Karpas-422 (cell line): Measurements from ENCODE around the gene SLC5A4. TPM values are rescaled to one million over a fixed set of nuclear protein-coding genes. Genes with fewer than 3 reads are reported as not detected.
"Not testable (repeated sequence)": the region's sequence is repeated elsewhere in the genome, so short reads cannot be mapped to it uniquely, and the experiment has no call there.

Experiments
- DNase-seq: peaks from one replicate; pipeline ENCODE4 v3.0.0-alpha.2; 2015
- H2AFZ ChIP-seq: fragments of 200-600 bp; sonication (generic); 2 replicates; pipeline ENCODE4 v1.6.1; 2014; ENCODE audit warnings: antibody characterized with exemption, low read length, mixed read lengths
- H3K27ac ChIP-seq: fragments of 200-600 bp; sonication (generic); 2 replicates; pipeline ENCODE4 v1.5.1; 2014; ENCODE audit warnings: mild to moderate bottlenecking, low read length, moderate library complexity
- H3K27me3 ChIP-seq: fragments of 200-600 bp; sonication (generic); 2 replicates; pipeline ENCODE4 v1.6.1; 2014; ENCODE audit warnings: low read length, mixed read lengths
- H3K36me3 ChIP-seq: fragments of 200-600 bp; sonication (generic); 2 replicates; pipeline ENCODE4 v1.6.1; 2014; ENCODE audit warnings: low read length, mixed read lengths; ENCODE audit not compliant: insufficient read depth
- H3K4me1 ChIP-seq: fragments of 200-600 bp; sonication (generic); 2 replicates; pipeline ENCODE4 v1.6.1; 2014; ENCODE audit warnings: mild to moderate bottlenecking, low read length, mixed read lengths
- H3K4me2 ChIP-seq: fragments of 200-600 bp; sonication (generic); 2 replicates; pipeline ENCODE4 v1.6.1; 2014; ENCODE audit warnings: low read length, low read depth, mild to moderate bottlenecking; ENCODE audit not compliant: poor library complexity, severe bottlenecking
- H3K4me3 ChIP-seq: fragments of 200-600 bp; sonication (generic); 2 replicates; pipeline ENCODE4 v1.5.1; 2014; ENCODE audit warnings: mild to moderate bottlenecking, antibody characterized with exemption, low read length, mixed read lengths
- H3K79me2 ChIP-seq: fragments of 200-600 bp; sonication (generic); 2 replicates; pipeline ENCODE4 v1.6.1; 2014; ENCODE audit warnings: mild to moderate bottlenecking, low read length, mixed read lengths
- H3K9ac ChIP-seq: fragments of 200-600 bp; sonication (generic); 2 replicates; pipeline ENCODE4 v1.6.0; 2014; ENCODE audit warnings: low read length
- H3K9me2 ChIP-seq: fragments of 200-600 bp; sonication (generic), shearing (Covaris generic); replicated peaks from 2 replicates; pipeline ENCODE4 v1.6.0; 2014; ENCODE audit warnings: mild to moderate bottlenecking, low read length, moderate library complexity; ENCODE audit not compliant: insufficient read depth
- H3K9me3 ChIP-seq: fragments of 300-700, 200-600 bp; sonication (generic); 2 replicates; pipeline ENCODE4 v1.6.1; 2014; ENCODE audit warnings: low read length, mixed read lengths
- H4K20me1 ChIP-seq: fragments of 200-600 bp; sonication (generic); 2 replicates; pipeline ENCODE4 v1.6.1; 2014; ENCODE audit warnings: mild to moderate bottlenecking, antibody characterized with exemption, low read length, low read depth; ENCODE audit not compliant: insufficient read depth
- total RNA-seq: library from RNA; depleted of rRNA; stranded (reverse); fragments of >200 nt; shearing (Covaris generic); gene quantifications from 2 replicates; pipeline ENCODE4 v1.2.3, GENCODE V29; 2014; ENCODE audit warnings: low replicate concordance

The SLC5A4 gene
- total RNA-seq, 1 experiment from 2014 or later = not detected

DNA sequence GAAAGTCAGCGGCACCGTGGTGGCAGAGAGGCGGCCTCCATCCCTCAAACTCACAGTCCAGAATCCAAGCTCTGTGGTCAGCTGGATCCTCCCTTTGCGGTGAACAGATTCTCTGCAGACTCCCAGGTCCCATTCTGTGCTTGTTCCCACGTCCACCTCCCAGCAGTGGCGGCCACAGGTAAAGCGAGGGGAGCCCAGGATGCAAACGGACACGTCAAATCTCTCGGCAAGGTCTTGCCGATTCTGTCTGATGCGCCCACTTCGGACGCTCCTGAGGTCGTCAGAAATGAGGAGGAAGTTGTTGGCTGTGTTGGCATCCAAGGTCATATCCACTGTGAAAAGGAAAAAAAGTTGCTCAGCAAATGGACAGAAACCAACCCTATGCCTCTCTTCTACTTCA lies 64.1 kb downstream of the SLC5A4 start:
- not testable (repeated sequence) for DNase-seq, H3K27ac ChIP-seq, H3K4me1 ChIP-seq, H3K4me2 ChIP-seq, H3K9ac ChIP-seq, H2AFZ ChIP-seq, H3K9me2 ChIP-seq, H3K79me2 ChIP-seq, H3K27me3 ChIP-seq, H4K20me1 ChIP-seq, H3K9me3 ChIP-seq, H3K36me3 ChIP-seq, H3K4me3 ChIP-seq

DNA sequence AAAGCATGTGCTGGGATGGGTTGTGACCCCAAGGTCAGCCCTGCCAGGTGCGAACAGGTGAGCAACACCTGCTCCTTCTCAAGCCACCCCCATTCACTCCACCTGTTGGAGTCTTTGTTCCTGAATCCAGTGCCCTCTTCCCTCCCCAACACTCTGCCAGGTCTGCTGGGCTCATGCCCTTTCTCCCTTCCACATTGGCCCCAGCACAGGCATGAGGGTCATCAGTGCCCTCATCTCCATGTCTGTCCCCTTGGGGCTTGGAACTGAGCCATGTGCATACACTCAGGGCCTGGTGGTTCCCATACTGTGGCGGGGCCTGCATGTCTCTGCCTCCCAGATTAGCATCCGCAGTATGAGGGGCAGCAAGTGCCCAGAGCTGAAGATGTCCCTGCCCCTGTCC lies 69.3 kb downstream of the SLC5A4 start:
- no peak overlapping the region for H3K27ac ChIP-seq
- no peak overlapping the region for H3K4me2 ChIP-seq
- DNase-seq = no peak
- no peaks in the 10 kb centered on the region for H3K4me1 ChIP-seq
- no peak overlapping the region for H3K9ac ChIP-seq
- no peak overlapping the region for H2AFZ ChIP-seq
- H3K4me3 ChIP-seq = no peak overlapping the region
- H3K9me3 ChIP-seq = no peaks in the 10 kb centered on the region
- H3K9me2 ChIP-seq = no peaks in the 10 kb centered on the region
- H3K79me2 ChIP-seq = no peaks in the 10 kb centered on the region
- no peaks in the 10 kb centered on the region for H4K20me1 ChIP-seq
- no peaks in the 10 kb centered on the region for H3K36me3 ChIP-seq
- no peaks in the 10 kb centered on the region for H3K27me3 ChIP-seq

DNA sequence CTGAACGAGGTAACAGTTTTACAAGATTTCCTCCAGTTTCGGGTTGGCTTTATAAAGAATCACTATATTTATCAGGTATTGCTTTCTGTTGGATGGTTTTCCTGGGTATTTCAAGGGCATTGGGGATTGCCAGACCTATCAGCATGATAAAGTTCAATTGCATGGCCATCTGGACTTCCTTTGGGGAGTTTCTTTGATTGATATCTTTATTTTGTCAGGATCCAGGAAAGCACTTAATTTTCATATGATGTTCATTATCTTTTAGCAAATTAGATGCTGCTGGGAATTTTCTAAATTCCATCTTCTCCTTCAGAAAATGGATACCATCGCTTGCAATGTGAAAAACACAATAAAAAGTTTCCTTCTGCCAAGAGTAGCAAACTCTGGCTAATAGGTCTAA lies 71.5 kb downstream of the SLC5A4 start:
- H3K4me1 ChIP-seq = no peaks in the 10 kb centered on the region
- H3K27ac ChIP-seq = no peak overlapping the region
- no peaks in the 10 kb centered on the region for H3K27me3 ChIP-seq
- no peak for DNase-seq
- H4K20me1 ChIP-seq = no peaks in the 10 kb centered on the region
- H3K9me3 ChIP-seq = no peaks in the 10 kb centered on the region
- no peak overlapping the region for H3K9ac ChIP-seq
- H3K9me2 ChIP-seq = no peaks in the 10 kb centered on the region
- H2AFZ ChIP-seq = no peak overlapping the region
- H3K4me3 ChIP-seq = no peak overlapping the region
- H3K79me2 ChIP-seq = no peaks in the 10 kb centered on the region
- H3K4me2 ChIP-seq = no peak overlapping the region
- no peaks in the 10 kb centered on the region for H3K36me3 ChIP-seq

DNA sequence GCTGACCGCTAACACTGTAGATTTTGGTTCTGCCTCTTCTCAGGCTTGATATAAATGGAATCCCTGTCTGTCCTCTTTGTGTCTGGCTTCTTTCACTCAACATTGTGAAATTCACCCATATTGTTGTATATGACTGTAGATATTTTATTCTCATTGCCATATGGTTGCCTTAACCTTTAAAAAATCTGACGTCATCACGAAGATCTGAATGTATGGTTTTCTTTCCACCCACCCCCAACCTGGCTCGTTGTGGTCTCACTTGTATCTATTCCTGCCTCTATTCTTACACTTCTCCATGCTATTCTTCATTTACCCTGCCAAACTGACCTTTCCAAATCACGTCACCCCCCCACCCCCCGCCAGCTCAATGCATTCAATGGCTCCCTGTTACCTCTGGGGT lies 74.1 kb downstream of the SLC5A4 start:
- H3K9me2 ChIP-seq = no peaks in the 10 kb centered on the region
- no peaks in the 10 kb centered on the region for H3K27me3 ChIP-seq
- H3K9ac ChIP-seq = no peak overlapping the region
- H3K79me2 ChIP-seq = no peaks in the 10 kb centered on the region
- no peak overlapping the region for H3K4me3 ChIP-seq
- no peak for DNase-seq
- H3K36me3 ChIP-seq = no peaks in the 10 kb centered on the region
- H2AFZ ChIP-seq = no peak overlapping the region
- no peaks in the 10 kb centered on the region for H4K20me1 ChIP-seq
- no peaks in the 10 kb centered on the region for H3K9me3 ChIP-seq
- no peak overlapping the region for H3K4me2 ChIP-seq
- no peaks in the 10 kb centered on the region for H3K4me1 ChIP-seq
- no peak overlapping the region for H3K27ac ChIP-seq

DNA sequence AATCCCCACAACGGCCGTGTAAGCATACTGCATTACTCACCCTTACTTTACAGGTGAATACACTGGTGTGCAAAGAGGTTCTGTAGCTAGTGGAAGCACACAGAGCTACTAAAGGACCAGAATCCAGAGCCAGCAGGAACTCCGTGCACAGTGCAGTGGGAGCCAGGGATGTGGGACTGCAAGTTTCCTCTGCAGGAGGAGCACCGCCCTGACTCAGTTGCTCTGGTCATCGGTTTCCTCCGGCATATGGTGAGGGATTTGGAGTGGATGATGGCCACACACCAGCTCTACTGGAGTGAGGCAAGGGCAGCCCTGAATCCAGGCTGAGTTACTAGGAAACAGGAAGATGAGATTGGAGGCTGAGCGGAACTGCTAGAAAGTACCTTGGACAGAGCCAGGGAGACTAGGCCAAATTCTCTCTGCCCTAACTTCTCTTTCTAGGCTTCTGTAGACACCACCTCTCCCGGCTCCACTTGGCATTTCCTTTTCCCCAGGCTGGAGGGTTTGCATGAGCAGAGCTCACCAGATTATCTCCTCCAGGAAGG lies 77.9 kb downstream of the SLC5A4 start:
- H3K4me1 ChIP-seq = no peaks in the 10 kb centered on the region

DNA sequence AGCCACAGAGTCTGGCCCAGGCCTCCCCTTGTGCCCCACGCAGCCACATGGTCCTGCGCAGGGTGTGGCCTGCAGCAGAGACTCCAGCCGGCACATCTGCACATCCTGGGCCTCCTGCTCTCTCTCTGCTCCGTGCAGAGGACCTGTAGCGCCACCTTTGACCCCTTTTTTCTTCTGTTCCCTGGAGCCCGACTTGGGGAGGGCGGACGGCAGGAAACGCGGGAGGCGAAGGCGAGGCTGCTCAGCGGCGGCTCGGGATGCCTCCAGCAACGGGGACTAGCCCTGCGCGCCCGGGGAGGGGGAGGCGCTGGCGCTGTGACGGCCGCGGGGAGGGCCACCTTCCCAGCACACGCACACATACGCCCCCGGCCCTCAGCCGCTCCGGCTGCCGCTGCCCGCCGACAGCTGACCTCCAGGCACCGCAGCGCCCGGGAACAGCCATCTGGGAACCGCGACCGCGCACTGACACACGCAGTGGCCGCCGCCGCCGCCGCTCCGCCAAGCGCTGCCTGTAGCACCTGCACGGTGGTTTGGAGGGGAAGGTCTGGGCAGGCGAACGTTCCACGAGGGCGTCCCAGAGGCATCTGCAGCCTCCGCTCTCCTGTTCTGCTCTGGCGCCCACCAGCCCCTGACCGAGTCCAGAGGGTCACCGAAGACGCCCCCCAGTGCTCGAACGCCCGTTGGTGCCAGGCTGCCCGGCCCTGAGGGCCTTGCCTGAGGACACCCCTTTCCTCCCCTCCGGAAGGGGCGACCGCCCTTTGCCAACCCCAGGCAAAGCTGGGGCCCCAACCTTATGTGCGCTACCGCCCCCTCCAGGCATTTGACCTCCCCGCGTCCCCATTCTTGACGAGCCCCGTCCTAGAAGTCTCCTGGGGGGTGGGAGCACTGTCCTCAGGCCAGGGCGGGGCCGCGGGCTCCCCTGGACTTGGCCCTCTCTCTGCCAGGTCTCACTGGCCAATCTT lies 79.2 kb downstream of the SLC5A4 start:
- H3K4me3 ChIP-seq = no peak overlapping the region
- H4K20me1 ChIP-seq = no peaks in the 10 kb centered on the region
- H3K36me3 ChIP-seq = no peaks in the 10 kb centered on the region
- H3K27ac ChIP-seq = no peak overlapping the region
- no peaks in the 10 kb centered on the region for H3K9me2 ChIP-seq
- H3K4me2 ChIP-seq = no peak overlapping the region
- H3K9ac ChIP-seq = no peak overlapping the region
- H2AFZ ChIP-seq = no peak overlapping the region
- H3K27me3 ChIP-seq = no peaks in the 10 kb centered on the region
- H3K79me2 ChIP-seq = no peaks in the 10 kb centered on the region
- no peaks in the 10 kb centered on the region for H3K9me3 ChIP-seq
- H3K4me1 ChIP-seq = no peaks in the 10 kb centered on the region
- DNase-seq = no peak

More for the DNA sequence above, 77.9 kb downstream of the SLC5A4 start:
- H4K20me1 ChIP-seq = no peaks in the 10 kb centered on the region
- H3K27ac ChIP-seq = no peak overlapping the region
- no peak for DNase-seq
- H3K4me2 ChIP-seq = no peak overlapping the region
- H3K4me3 ChIP-seq = no peak overlapping the region
- no peaks in the 10 kb centered on the region for H3K79me2 ChIP-seq
- H3K9ac ChIP-seq = no peak overlapping the region
- no peaks in the 10 kb centered on the region for H3K36me3 ChIP-seq
- H2AFZ ChIP-seq = no peak overlapping the region
- no peaks in the 10 kb centered on the region for H3K9me2 ChIP-seq
- H3K9me3 ChIP-seq = no peaks in the 10 kb centered on the region
- H3K27me3 ChIP-seq = no peaks in the 10 kb centered on the region

DNA sequence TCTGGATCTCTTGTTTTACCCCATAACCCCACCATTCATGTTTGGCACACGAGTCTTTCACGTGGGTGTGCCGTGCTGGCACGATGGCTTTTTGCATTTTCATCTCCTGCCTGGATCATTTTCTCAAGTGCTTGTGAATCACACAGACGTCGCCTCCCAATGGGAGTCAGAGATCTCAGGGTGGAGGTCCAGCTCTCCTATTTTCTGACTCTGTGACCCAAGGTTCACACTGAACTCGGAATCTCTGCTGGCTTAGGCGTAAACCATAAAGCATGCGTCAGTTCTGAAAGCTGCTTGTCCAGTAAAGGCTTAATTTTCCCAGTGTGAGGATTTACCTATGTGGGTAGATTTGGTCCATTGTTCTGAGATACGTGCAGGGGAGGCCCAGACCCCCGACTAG lies 80.0 kb downstream of the SLC5A4 start:
- no peaks in the 10 kb centered on the region for H3K36me3 ChIP-seq

More for the DNA sequence above, 80.0 kb downstream of the SLC5A4 start:
- no peak overlapping the region for H3K4me2 ChIP-seq
- no peaks in the 10 kb centered on the region for H3K27me3 ChIP-seq
- no peaks in the 10 kb centered on the region for H3K9me2 ChIP-seq
- H4K20me1 ChIP-seq = no peaks in the 10 kb centered on the region
- no peak overlapping the region for H3K9ac ChIP-seq
- H3K27ac ChIP-seq = no peak overlapping the region
- no peak for DNase-seq
- no peak overlapping the region for H2AFZ ChIP-seq
- H3K9me3 ChIP-seq = no peaks in the 10 kb centered on the region
- H3K4me3 ChIP-seq = no peak overlapping the region
- no peaks in the 10 kb centered on the region for H3K4me1 ChIP-seq
- H3K79me2 ChIP-seq = no peaks in the 10 kb centered on the region
